Astrocyte (in vitro differentiated cells and primary cell): ENCODE results near the gene CALCR.

ENCODE experiments used
- EZH2 ChIP-seq: IDR thresholded peaks from 2 replicates; pipeline ENCODE4 v1.6.1; 2012; ENCODE audit warnings: mild to moderate bottlenecking, low read length, inconsistent platforms; ENCODE audit not compliant: insufficient read depth
- TF ChIP-seq, protein P1 (sequence below): IDR thresholded peaks from 2 replicates; pipeline ENCODE4 v1.5.1; 2011; ENCODE audit warnings: low read depth, mild to moderate bottlenecking, inconsistent platforms, low read length, moderate library complexity; ENCODE audit not compliant: insufficient read depth

DNA sequence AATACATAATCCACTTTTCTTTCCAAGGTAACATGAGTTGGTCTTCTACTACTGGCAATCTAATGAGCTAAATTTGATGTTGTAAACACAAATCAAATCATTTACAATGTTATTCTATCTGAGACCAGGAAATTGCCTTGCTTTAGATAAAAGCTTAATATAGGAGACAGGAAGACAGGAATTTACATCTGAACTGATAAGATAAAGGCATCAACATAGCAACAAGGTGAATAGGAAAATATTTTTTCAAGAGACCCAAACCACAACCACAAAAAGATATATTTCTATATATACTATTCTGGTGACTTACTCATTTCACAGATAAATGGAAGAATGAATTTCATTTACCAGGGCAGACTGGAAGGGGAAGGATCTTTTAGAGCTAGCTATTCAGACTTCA lies 46.3 kb upstream of the CALCR start:
- TF ChIP-seq, protein P1, sequence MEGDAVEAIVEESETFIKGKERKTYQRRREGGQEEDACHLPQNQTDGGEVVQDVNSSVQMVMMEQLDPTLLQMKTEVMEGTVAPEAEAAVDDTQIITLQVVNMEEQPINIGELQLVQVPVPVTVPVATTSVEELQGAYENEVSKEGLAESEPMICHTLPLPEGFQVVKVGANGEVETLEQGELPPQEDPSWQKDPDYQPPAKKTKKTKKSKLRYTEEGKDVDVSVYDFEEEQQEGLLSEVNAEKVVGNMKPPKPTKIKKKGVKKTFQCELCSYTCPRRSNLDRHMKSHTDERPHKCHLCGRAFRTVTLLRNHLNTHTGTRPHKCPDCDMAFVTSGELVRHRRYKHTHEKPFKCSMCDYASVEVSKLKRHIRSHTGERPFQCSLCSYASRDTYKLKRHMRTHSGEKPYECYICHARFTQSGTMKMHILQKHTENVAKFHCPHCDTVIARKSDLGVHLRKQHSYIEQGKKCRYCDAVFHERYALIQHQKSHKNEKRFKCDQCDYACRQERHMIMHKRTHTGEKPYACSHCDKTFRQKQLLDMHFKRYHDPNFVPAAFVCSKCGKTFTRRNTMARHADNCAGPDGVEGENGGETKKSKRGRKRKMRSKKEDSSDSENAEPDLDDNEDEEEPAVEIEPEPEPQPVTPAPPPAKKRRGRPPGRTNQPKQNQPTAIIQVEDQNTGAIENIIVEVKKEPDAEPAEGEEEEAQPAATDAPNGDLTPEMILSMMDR, result no peak
- TF ChIP-seq EZH2, result no peak
